Stimulated activated CD8-positive, alpha-beta memory T cell treated with anti-CD3 and anti-CD28 coated beads, Interleukin-15, amount 100 ng/mL, for 4 hours (primary cell): ENCODE data around the gene GHRHR.

Source experiments
- DNase-seq, 2 donors: peaks; one replicate each; pipeline ENCODE4 v3.0.0-alpha.2; 2020; ENCODE audit warnings: low read depth in 2 of 2

GHRHR gene

DNA sequence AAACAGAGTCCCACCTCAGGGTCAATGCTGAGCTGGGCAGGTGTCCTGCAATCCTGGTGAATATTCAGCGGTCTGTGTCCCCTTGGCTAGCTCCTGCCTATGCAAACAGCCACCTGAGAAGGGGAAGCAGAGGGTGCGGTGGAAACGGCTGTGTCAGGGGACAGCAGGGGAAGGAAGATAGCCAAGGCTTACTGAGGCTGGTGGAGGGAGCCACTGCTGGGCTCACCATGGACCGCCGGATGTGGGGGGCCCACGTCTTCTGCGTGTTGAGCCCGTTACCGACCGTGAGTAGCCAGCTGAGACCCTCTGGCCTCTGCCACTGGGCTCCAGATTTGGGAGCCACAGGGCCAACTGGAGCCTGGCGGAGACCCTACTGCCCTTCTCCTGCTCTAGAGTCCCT lies at the start of gene GHRHR:
GHRHR (plus strand) TSS at position 112 of the 400 bp plus-strand sequence; CDS start at position 228, 116 bp downstream.
- DNase-seq, result no peak

DNA sequence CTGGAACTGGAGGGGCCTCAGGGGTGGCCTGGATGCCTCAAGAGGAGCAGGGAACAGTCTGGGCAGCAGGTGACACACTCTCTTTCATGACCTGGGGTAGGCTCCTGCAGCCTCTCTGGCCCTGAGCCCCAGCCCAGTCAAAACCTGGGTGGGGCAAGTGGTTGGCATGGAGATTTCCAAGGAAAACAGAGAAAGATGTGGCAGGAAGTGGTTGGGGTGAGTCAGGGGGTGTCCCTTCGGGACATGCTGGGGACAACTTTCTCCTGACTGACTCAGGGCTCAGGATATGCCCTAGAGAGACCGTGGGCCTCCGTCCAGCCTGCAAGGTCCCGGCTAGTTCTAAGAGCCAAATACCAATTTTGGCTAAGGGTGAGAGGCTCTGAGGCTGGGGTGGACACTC lies 49.2 kb upstream of the GHRHR start:
- no peak for DNase-seq

DNA sequence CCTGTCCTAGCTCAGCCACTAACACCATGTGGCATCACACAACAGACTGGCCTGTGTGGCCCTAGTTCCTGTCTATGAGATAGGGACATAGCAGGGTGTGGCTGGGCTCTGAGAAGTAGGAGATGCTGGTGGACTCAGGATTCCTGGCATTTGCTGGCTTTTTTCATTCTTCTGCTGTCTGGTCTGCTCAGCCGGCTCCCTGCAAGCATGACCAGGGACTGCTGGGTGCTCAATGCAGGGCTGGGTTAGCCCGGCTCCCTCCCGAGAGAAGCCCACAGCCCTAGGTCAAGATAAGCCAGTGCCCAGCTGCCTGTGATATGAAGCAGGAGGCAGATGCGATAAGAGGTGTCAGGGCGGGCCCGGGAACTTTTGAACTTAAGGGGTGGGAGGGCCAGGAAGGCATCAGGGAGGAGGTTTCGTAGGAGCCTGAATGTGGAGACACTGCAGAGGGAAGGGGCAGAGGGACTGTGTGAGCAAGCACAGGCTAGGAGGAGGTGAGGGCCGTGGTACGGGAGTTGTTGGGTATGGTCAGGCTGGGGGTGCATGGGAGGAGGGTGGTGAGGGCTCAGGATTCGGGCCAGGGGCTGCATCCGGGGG lies 48.6 kb upstream of the GHRHR start:
- no peak for DNase-seq

DNA sequence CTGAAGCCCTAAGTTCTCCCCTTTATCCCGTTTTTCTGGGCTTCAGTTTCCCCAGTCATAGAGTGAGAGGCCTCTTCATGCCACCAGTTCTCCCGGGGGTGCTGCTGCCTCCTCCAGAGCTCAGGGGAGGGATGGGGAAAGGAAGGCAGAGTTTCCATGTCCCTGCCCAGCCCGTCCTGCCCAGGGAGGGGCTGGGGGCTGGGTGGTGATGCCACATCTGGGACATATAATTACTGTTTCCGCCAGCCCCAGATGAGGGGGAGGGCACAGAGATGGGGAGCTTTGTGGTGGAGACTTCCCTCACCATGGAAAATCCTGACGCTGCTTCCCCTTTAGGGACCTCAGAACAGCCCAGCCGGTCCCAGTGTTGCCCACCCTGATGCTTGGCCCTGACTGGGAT lies 48.0 kb upstream of the GHRHR start:
- DNase-seq, result no peak

DNA sequence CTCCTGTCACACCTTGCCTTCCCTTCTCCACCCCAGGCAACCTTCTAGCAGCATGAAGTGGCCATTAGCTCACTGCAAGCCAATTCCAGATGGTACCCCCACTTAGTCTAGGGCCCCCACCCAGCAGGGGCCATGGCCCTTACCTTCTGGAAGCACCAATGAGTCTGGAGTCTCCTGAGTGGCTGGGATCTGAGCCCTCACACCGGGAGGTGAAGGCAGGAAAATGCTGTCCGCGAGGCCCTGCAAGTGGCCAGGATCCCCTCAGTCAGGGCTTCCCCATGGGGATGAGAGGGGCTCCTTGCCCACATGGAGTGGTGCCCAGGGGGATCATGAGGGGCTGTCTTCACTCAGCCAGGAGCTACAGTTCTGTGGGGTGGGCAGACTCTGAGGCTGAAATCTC lies 47.5 kb upstream of the GHRHR start:
- DNase-seq, result no peak

DNA sequence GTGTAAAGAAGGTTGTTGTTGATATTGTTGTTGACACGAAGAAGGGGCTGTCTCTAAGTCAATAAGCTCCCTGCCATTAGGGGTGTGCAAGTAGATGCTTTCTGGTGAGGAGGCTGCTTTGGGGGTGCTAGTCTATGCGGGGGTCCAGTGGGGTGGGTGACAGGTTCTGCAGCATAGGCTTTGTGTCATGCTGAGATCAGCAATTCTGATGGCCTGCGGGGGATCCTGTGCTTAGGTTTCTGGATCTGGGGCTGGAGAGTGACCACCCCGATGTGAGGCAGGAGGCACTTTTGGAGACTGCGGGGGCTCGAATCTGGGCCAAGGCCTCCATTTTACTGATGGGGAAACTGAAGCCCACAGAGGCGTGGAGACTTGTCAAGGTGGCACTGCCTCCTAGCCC lies 47.0 kb upstream of the GHRHR start:
- DNase-seq, result no peak

DNA sequence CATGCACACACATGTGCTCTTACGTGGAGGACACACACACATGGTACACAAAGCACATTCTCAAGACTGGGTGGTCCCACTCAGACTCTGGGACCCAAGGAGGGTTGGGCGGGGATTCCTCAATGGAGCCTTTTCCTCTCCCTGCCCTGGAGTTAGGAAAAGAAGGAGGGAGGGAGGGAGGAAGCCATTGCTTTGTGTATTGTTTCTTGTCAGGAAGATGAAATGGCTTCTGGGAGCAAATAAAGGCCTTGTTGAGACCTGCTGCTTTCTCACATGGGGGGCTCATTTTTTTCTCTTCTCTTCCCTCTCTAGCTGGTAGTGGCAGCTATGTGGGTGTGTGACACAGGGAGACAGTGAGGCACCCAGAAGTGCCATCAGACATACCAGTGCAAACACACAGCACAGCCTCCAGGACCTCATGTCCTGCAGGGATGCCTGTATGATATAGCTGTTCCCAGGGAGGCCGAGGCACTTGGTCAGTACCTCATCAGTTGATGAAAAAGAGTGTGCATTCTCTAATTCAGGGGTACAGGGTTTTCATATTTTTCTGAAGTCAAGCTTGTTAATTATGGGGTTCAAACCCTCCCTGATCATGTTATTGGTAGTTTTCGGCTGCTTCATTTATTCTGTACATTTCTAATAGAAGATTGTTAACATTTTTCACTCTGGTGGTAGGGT lies 46.4 kb upstream of the GHRHR start:
- DNase-seq, result no peak

DNA sequence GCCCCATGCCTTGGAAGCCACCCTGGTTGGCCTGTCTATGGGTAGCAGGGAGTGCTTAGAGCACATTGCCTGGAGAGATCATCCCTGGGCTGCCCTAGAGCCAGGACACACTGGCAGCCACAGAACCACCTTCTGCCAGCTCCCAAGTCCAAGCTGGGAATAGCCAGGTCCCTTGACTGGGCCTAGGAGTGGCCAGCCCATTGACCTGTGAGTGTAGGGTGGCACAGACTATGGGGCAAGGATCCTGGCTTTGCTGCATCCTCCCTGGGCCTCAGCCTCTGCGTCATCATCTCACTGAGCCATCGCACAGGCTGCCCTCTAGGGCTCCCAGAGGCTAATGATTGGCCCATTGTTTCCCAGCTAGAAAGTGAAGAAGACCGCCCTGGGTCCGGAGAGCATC lies 45.1 kb upstream of the GHRHR start:
- no peak for DNase-seq

DNA sequence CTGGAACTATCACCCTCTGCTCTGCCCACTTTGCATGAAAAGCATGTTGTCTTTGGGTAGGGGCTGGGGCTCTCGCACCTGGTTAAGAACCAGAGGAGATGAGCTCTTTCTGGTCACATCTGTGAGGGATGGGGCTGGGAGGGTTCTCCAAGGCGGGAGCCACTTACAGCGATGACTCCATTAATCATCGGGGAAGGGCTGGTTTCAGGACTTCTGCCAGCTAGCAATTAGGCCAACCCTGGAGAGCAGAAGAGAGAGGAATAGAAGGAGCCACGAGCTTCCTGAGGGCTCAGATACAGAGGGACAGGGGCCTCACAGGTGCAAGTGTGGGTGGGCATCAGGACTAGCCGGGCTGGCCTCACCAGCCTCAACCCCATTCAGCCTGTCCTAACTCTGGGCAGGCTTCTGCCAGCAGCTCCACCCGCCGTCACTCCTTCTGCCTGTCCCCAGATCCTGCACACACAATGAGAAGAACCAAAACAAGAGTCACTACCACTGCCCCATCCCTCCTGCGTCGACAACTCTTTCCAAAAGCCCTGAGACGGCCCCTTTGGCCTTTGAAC lies 43.7 kb upstream of the GHRHR start:
- DNase-seq, result no peak

DNA sequence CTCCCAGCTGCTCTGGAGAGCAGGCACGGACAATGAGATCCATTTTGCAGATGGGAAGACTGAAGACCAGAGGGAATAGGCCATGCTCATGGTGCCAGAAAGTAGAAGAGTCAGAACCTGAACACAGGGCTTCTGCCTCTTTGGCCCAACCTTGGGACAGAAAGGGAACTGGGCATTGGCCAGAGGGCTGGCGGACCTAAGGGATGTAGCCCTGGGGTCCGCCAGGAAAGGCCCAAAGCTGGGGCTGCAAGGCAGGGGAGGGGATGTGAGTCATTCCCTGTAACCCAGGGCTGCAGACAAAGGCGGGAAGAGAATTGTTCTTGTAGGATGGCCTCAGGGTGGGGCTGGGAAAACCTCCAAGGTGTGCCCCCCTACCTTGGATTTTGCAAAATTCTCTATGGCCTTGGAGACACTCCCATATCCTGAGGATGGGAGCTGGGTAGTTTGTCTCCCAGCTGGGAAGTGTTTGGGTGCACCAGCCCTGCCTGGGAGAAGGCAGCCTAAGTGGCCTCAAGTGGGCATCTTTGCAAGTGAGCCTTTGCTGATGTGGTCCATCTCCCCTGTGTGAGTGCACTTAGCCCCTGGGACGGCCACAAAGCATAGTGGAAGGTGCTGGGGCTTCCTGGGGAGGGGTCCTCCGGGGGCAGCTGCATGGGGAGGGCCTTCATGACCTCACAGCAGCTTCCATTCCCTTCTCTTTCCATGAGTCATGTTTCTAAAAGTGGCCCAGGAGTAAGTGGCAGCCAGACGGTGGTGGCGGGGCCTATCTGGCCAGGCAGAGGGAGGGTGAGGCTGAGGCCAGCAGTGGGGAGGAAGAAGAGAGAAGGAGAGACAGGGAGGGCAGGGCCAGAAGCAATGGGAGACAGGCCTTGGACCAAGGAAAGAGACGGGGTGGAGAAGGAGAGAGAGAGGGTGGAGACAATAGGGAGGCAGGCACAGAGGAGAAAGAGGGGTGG lies 42.9 kb upstream of the GHRHR start:
- no peak for DNase-seq

DNA sequence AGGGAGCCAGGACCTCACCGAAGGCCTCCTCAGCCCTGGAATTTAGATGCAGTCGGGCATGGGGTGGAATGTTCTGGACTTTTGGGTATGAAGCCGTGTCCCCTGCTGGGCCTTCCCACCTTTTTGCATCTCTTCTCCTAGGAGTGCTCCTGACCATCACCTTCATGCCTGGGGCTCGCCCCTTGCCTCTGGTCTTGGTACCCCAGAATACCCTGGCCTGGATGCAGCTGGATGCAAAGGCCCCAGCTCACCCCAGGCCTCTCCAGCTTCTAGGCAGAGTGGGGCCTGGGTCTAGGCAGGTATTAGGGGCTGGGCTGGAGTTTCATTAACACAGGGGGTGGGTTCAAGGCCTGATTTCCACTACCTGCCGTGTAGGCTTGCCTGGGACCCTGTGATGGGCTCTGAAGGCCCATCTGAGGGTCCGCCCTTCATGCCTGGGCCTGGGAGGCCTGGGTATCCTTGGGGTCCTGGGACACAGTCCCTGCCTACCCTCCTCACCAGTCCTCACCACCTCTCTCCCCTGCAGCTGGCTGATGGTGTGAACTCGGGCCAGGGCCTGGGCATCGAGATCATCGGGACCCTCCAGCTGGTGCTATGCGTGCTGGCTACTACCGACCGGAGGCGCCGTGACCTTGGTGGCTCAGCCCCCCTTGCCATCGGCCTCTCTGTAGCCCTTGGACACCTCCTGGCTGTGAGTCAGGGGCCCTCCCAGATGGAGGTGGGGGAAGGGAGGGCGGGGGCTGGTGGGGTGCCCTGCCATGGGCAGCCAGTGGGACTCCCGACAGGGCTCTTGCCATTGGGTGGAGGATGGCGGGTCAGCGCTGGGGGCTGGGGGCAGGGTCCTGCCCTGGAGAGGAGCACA lies 42.0 kb upstream of the GHRHR start:
- DNase-seq, result no peak

DNA sequence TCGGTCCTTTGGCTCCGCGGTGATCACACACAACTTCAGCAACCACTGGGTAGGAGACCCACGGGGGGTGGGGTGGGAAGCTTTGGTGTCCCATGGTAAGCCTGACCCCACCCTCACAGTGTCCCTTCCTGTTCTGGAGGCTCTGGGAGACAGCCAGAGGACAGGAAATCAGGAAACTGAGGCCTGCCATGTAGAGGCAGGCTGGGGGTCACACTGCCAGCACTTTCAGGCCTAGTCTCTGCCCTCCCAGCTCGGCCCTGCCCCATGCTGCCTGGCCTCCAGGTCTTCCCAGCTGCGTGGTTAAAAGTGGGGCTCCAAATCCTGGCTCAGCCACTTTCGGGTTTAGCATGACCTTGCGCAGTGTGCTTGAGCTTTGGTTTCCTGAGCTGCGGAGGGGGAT lies 41.2 kb upstream of the GHRHR start:
- DNase-seq, result no peak

DNA sequence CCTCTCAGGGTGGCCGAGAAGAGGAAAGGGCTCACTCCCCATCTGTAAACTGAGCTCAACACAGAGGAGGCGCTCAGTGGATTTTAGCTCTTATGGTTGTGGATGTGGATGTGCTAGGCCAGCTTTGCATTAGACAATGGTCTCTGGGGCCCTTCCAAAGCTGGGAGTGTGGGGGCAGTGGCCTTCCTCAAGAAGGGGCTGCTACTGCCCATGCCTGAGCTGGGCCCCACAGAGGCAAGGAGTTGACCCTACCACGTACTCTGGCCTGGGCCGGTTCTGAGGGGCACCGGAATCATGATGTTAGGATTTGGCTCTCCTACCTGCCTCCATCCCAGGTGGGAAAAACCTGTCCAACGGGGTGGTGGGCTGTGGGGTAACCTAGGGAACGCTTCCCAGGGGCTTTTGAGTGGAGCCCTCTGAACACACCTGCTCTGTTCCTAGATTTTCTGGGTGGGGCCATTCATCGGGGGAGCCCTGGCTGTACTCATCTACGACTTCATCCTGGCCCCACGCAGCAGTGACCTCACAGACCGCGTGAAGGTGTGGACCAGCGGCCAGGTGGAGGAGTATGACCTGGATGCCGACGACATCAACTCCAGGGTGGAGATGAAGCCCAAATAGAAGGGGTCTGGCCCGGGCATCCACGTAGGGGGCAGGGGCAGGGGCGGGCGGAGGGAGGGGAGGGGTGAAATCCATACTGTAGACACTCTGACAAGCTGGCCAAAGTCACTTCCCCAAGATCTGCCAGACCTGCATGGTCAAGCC lies 40.6 kb upstream of the GHRHR start:
- no peak for DNase-seq

DNA sequence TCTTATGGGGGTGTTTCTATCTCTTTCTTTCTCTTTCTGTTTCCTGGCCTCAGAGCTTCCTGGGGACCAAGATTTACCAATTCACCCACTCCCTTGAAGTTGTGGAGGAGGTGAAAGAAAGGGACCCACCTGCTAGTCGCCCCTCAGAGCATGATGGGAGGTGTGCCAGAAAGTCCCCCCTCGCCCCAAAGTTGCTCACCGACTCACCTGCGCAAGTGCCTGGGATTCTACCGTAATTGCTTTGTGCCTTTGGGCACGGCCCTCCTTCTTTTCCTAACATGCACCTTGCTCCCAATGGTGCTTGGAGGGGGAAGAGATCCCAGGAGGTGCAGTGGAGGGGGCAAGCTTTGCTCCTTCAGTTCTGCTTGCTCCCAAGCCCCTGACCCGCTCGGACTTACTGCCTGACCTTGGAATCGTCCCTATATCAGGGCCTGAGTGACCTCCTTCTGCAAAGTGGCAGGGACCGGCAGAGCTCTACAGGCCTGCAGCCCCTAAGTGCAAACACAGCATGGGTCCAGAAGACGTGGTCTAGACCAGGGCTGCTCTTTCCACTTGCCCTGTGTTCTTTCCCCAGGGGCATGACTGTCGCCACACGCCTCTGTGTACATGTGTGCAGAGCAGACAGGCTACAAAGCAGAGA lies 39.9 kb upstream of the GHRHR start:
- DNase-seq, result no peak

DNA sequence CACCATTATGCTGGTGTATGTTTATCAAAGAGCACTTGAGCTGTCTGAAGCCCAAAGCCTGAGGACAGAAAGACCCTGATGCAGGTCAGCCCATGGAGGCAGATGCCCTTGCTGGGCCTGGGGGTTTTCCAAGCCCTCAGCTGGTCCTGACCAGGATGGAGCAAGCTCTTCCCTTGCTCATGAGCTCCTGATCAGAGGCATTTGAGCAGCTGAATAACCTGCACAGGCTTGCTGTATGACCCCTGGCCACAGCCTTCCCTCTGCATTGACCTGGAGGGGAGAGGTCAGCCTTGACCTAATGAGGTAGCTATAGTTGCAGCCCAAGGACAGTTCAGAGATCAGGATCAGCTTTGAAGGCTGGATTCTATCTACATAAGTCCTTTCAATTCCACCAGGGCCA lies 39.1 kb upstream of the GHRHR start:
- no peak for DNase-seq

DNA sequence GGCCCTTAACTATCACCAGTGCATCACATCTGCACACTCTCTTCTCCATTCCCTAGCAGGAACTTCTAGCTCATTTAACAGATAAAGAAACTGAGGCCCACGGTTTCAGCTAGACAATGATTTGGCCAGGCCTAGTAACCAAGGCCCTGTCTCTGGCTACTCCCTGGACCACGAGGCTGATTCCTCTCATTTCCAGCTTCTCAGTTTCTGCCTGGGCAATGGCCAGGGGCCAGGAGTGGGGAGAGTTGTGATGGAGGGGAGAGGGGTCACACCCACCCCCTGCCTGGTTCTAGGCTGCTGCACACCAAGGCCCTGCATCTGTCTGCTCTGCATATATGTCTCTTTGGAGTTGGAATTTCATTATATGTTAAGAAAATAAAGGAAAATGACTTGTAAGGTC lies 38.6 kb upstream of the GHRHR start:
- DNase-seq, result no peak

DNA sequence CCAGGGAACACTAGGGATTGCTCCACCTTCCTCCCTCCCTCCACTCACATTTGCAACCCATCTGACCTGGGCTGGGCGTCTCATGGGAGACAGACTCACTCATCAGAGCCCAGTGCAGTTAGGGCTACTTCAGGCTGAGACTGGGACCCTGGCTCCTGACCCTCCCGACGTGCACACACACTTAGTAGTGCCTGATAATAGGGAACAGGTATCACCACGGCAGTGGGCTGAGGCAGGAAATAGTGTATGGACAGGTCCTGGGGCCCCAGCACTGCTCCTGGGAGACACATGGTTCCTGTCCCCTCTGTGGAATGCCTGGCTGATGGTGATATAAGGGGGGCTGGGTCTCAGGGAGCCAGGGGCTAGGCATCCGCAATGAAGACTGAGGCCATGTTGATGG lies 37.8 kb upstream of the GHRHR start:
- no peak for DNase-seq

DNA sequence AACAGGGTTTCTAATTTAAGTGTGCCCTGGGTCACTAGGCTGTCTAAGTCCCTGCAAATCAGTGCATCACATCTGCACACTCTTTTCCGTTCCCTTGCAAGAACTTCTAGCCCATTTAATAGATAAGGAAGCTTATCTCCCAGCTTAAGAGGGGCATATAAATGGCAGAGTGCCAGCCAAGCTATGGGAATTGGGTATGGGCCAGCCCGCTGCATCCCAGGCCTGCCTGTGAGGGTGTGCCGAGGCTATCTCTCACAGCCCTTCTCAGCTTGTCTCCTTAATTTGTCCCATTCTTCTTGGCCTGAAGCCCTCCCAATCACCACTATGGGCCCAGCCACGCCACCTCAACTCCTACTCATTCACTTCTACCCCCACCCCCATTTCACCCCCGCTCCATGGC lies 37.4 kb upstream of the GHRHR start:
- no peak for DNase-seq

DNA sequence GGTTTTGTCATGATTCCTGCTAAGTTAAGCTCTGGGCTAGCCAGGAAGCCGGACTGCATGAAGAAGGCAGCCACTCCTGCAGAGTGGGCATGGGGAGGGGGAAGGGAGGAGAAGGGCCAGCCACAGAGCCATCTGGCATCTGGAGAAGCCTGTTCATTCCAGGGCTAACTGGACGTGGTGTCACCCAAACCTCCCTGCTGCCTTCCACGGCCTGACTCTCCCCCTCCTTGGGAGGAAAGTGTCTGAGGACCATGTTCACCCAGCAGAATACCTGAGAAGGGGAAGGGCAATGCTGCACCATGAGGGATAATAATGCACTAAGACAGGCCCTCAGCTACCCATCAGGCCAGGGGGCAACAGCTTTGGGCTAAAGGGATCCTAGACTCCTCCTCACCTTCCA lies 36.7 kb upstream of the GHRHR start:
- DNase-seq, result no peak

DNA sequence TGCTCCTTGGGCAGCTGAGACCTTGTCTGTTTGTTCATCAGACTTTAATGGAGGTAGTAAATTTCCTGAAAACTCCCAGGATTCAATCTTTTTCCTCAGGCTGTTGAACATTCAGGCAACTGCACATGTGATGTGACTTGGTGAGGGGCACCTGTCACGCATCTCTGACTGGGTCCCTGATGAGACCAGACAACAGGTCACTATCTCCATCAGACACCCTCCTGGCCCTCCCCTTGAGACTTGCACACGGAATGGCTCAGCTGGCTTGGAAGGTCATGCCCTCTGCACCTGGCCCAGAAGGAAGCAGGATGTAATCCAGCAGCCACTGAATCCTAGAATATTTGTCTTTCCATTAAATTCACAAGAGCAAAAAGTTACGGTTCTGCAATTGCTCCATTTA lies 36.2 kb upstream of the GHRHR start:
- DNase-seq, result no peak
